Measurements from ENCODE around the gene KCNJ10.

The KCNJ10 gene

DNA sequence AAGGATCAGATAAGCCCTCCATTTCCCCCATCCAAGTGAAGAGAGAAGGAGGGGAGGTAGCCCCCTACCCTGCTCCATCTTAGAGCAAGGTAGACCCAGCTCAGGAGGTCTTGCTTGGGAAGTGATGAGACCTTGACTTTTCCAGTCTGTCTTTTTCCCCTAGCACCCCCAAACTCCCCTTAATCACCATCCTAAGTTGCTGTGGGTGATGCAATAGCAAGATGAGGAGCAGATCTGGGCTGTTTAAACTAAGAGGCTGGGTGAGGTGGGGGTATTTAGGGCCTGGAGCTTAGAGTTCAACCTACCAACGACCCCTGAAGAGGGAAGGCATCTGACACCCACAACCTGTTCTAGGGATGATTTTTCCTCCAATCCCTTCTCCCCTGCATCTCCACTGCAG lies 47.3 kb upstream of the KCNJ10 start:
- DNase-seq: no peak
- H3K9me3 ChIP-seq (replicated peaks; ENCODE audit: insufficient read depth, low read length): no peaks in the 10 kb centered on the region
- no peak overlapping the region for H2AFZ ChIP-seq (ENCODE audit: low read length)
- no peaks in the 10 kb centered on the region for H4K20me1 ChIP-seq (ENCODE audit: insufficient read depth, low read length)
- H3K9ac ChIP-seq (ENCODE audit: low read length): no peak overlapping the region
- H3K4me3 ChIP-seq (ENCODE audit: low read length): no peak overlapping the region
- H3K4me1 ChIP-seq (ENCODE audit: low read length): no peaks in the 10 kb centered on the region
- H3K79me2 ChIP-seq (ENCODE audit: low read length): no peaks in the 10 kb centered on the region
- no peak overlapping the region for H3K4me2 ChIP-seq (ENCODE audit: low read depth, low read length)
- H3K36me3 ChIP-seq (replicated peaks; ENCODE audit: insufficient read depth, low read length): no peaks in the 10 kb centered on the region
- H3K9me2 ChIP-seq (replicated peaks; ENCODE audit: insufficient read depth, low read length): no peaks in the 10 kb centered on the region
- H3F3A ChIP-seq (ENCODE audit: insufficient read depth, low read length): no peaks in the 10 kb centered on the region
- H3K27ac ChIP-seq (ENCODE audit: low read length): no peak overlapping the region
- TF ChIP-seq, protein P1, sequence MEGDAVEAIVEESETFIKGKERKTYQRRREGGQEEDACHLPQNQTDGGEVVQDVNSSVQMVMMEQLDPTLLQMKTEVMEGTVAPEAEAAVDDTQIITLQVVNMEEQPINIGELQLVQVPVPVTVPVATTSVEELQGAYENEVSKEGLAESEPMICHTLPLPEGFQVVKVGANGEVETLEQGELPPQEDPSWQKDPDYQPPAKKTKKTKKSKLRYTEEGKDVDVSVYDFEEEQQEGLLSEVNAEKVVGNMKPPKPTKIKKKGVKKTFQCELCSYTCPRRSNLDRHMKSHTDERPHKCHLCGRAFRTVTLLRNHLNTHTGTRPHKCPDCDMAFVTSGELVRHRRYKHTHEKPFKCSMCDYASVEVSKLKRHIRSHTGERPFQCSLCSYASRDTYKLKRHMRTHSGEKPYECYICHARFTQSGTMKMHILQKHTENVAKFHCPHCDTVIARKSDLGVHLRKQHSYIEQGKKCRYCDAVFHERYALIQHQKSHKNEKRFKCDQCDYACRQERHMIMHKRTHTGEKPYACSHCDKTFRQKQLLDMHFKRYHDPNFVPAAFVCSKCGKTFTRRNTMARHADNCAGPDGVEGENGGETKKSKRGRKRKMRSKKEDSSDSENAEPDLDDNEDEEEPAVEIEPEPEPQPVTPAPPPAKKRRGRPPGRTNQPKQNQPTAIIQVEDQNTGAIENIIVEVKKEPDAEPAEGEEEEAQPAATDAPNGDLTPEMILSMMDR (IDR thresholded peaks at IDR 0.05; ENCODE audit: low read length): no peak
- TF ChIP-seq EZH2phosphoT487 (IDR thresholded peaks at IDR 0.05; ENCODE audit: low read length): no peak
- no peak for TF ChIP-seq EZH2 (optimal IDR thresholded peaks at IDR 0.05; ENCODE audit: low read depth, low read length)
- peaks cover 7% of the 10 kb centered on the region; the same call in 1 of the 2 replicates for H3K27me3 ChIP-seq (replicated peaks; ENCODE audit: insufficient read depth, low read length)

DNA sequence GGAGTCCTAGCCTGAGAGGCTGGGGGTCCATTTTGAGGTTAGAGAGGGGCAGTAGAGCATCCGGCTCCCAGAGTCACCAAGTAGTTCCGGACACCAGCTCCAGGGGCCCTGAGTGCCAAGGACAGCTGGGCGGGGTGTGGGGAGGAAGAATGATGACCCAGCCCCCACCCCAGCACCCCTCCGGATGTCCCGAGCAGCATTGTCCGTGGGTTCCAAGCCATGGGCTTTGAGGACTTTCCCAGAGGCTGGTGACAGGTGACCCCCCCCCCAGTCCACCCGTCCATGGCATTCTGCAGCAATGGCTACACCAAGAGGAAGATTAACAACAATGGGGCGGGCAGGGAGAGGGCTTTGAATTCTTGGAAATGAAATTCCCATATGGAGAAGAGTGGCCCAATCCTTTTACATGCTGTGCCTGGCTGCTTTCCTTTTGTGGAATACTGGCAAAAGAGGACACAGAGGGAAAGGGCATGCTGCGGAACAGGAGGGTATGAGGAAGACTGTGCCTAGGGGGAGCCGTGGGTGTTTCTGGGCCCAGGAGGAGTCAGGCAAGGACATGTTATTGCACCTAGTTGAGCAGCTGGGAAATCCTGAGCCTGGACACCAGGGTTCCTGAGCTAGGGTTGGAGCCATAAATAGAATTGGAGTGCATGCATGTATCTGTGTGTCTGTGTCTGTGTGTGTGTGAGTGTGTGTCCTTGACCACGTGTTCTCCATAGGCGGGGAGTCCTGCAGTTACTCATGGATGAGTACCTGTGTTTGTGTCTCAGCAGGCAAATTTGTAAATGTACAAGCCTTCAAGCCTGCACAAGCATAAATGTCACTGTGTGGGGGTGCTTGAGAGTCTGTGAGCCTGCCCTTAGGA lies 46.6 kb upstream of the KCNJ10 start:
- TF ChIP-seq, protein P1 (IDR thresholded peaks at IDR 0.05; ENCODE audit: low read length): no peak
- TF ChIP-seq EZH2 (optimal IDR thresholded peaks at IDR 0.05; ENCODE audit: low read depth, low read length) (no peak), EZH2phosphoT487 (IDR thresholded peaks at IDR 0.05; ENCODE audit: low read length) (no peak)
- no peak overlapping the region for H2AFZ ChIP-seq (ENCODE audit: low read length)
- no peak overlapping the region for H3K4me3 ChIP-seq (ENCODE audit: low read length)
- H4K20me1 ChIP-seq (ENCODE audit: insufficient read depth, low read length): no peaks in the 10 kb centered on the region
- no peak overlapping the region for H3K4me2 ChIP-seq (ENCODE audit: low read depth, low read length)
- H3K36me3 ChIP-seq (replicated peaks; ENCODE audit: insufficient read depth, low read length): no peaks in the 10 kb centered on the region
- H3K9me2 ChIP-seq (replicated peaks; ENCODE audit: insufficient read depth, low read length): no peaks in the 10 kb centered on the region
- no peaks in the 10 kb centered on the region for H3F3A ChIP-seq (ENCODE audit: insufficient read depth, low read length)
- H3K27me3 ChIP-seq (replicated peaks; ENCODE audit: insufficient read depth, low read length): peaks cover 7% of the 10 kb centered on the region; the same call in 1 of the 2 replicates
- no peak overlapping the region for H3K9ac ChIP-seq (ENCODE audit: low read length)
- no peak for DNase-seq
- no peaks in the 10 kb centered on the region for H3K4me1 ChIP-seq (ENCODE audit: low read length)
- no peak overlapping the region for H3K27ac ChIP-seq (ENCODE audit: low read length)
- H3K9me3 ChIP-seq (replicated peaks; ENCODE audit: insufficient read depth, low read length): no peaks in the 10 kb centered on the region
- no peaks in the 10 kb centered on the region for H3K79me2 ChIP-seq (ENCODE audit: low read length)

DNA sequence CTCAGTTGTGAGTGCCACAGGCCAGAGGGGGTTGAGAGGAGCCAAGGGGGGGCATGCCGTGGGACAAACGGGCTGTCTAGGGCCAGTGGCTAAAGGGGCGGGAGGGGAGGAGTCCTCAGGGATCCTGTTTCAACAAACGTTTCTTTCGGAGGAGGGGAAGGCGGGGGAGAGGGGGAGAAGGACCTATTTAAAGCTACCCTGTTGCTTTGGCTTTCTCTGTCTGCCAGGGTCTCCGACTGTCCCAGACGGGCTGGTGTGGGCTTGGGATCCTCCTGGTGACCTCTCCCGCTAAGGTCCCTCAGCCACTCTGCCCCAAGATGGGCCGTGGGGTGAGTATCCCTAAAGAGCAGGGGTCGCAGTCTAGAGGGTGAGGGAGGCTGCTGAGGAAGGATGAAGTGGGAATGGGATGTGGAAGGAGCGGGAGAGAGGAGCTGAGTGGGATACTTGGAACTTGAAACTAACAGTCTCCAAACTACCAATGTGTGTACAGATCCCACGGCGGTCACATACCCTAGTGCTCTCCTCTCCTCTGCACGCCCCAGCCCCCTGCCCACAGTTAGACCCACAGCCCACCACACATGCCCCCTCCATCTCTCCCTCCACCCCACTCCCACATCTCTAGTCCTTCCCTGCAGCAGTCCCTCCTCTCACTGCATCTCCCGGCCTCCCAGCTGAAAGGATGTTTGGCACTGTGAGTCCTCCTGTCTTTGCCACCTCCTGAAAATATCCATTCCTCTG lies 45.8 kb upstream of the KCNJ10 start, which contains the start of gene ATP1A2:
ATP1A2 (plus strand) TSS at position 215 of the 738 bp plus-strand sequence; CDS start at position 318, 103 bp downstream.
- no peaks in the 10 kb centered on the region for H3K4me1 ChIP-seq (ENCODE audit: low read length)
- H3K4me2 ChIP-seq (ENCODE audit: low read depth, low read length): no peak within 1 kb of the TSS
- no peak for TF ChIP-seq EZH2phosphoT487 (IDR thresholded peaks at IDR 0.05; ENCODE audit: low read length)
- TF ChIP-seq, protein P1 (IDR thresholded peaks at IDR 0.05; ENCODE audit: low read length): no peak
- no peak for TF ChIP-seq EZH2 (optimal IDR thresholded peaks at IDR 0.05; ENCODE audit: low read depth, low read length)
- no peak within 1 kb of the TSS for H2AFZ ChIP-seq (ENCODE audit: low read length)
- no peaks in the 10 kb centered on the region for H3K36me3 ChIP-seq (replicated peaks; ENCODE audit: insufficient read depth, low read length)
- no peaks in the 10 kb centered on the region for H3F3A ChIP-seq (ENCODE audit: insufficient read depth, low read length)
- no peaks in the 10 kb centered on the region for H3K9me3 ChIP-seq (replicated peaks; ENCODE audit: insufficient read depth, low read length)
- DNase-seq: no peak
- H3K27me3 ChIP-seq (replicated peaks; ENCODE audit: insufficient read depth, low read length): peaks cover 7% of the 10 kb centered on the region; the same call in 1 of the 2 replicates
- H3K27ac ChIP-seq (ENCODE audit: low read length): no peak within 1 kb of the TSS
- no peak within 1 kb of the TSS for H3K9ac ChIP-seq (ENCODE audit: low read length)
- H3K9me2 ChIP-seq (replicated peaks; ENCODE audit: insufficient read depth, low read length): no peaks in the 10 kb centered on the region
- H3K79me2 ChIP-seq (ENCODE audit: low read length): no peaks in the 10 kb centered on the region
- no peaks in the 10 kb centered on the region for H4K20me1 ChIP-seq (ENCODE audit: insufficient read depth, low read length)
- no peak within 1 kb of the TSS for H3K4me3 ChIP-seq (ENCODE audit: low read length)

All from MM.1S (cell line).